Left cardiac atrium (tissue), 4 donors: Measurements from ENCODE around the gene PHF21A. TPM values are rescaled to one million over a fixed set of nuclear protein-coding genes. Genes with fewer than 3 reads are reported as not detected.
"Not testable (repeated sequence)": the region's sequence is repeated elsewhere in the genome, so short reads cannot be mapped to it uniquely, and the experiment has no call there.

Experiments used
- ATAC-seq, 2 donors: fragments of 200-7000 bp; cut with Tn5 transposase; one replicate each; pipeline ENCODE4 v1.9.1; 2020; ENCODE audit warnings: mild to moderate bottlenecking in 2 of 2, moderate library complexity in 2 of 2
- DNase-seq: peaks from one replicate; pipeline ENCODE4 v3.0.0-alpha.2; 2020
- intact Hi-C, 2 donors: fragments of 100-400 bp; cut with DNase I; formaldehyde crosslinking; loops; one replicate each; pipeline versions ENCODE4 v1.14.1 to v1.15.1; 2022 to 2023
- total RNA-seq, 2 donors: library from RNA; stranded (reverse); fragmentation: NEBNext Ultra II Directional; extraction: Animal tissue kit (Norgen Biotek cat#: 25700); gene quantifications; one replicate each; pipeline ENCODE4 v1.2.1, GENCODE V29; 2021
- donor health status: DM: no; HTN: yes; CAD: no.
- donor health status: DM: no; HTN: yes; CAD: no; lungs with severe emphysema.
- donor health status: DM: yes; HTN: yes; CAD: no.
- donor health status: Dilated cardiomyopathy.

Gene PHF21A
- total RNA-seq, 2 donors from 2014 or later = 39.7 to 40.4 TPM

DNA sequence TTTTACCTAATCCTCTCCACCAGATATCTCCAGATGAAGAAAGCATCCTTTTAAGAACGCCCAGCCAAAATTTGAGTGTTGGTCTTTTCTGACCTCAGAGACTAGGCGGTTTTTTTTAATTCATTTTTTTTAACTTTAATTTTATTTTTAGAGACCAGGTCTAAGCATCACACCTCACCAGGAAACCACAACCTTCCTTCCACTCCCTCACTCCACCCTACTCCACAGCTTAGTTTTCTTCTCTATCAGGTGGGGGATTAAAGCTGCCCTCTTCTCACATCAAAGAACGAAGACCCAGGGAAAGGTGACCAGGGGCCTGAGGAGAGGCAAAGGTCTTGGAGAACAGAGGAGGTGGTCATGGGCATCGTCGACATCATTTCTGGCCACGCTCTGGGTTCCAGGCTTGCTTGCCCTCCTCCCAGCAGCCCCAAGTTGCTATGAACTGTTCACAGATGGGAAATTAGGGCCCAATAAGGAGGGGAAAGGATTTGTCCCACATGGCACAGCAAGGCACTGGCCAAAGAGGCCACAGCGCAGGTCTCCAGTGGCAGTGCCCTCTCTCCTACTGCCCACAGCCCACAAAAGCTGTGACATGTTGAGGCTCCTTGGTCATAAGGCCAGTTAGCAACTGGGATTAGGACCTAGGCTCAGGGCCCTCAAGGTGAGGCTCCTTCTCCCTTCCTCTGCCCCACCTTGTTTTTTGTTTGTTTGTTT, 202.1 kb downstream of the PHF21A start:
- intact Hi-C loops = no loop called here
- no peak for ATAC-seq
- DNase-seq = peak; percentile 16

DNA sequence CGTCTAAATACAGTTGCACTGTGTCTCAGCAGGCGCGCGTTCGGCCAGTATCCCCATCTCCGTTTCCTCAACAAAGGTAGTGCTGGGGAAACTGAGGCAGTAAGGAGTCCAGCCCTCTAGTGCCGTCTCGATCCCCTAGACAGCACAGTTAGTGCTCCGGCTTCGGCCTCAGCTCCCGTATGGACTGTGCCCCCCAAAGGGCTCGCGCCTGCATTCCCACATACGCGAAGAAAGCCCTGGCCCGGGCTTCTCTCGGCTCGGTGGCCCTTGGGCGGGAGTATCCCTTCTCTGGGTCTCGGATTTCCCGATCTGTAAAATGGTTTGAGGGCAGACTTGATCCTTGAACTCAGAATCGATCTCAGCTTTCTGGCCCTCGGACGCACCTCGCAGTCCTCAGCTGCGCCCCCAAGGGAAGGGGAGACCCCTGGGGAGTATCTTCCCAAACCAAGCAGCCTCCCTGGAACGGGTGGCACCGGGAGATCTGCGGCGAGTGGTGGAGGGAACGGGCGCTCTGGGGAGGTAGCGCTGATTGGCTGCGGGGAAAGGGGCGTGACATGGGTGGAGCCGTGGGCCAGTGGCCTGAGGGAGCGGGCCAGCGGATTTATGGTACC, 202.8 kb downstream of the PHF21A start:
- DNase-seq = peak; percentile 87
- ATAC-seq = peak; percentile 80 to 89
- intact Hi-C loops = no loop called here

DNA sequence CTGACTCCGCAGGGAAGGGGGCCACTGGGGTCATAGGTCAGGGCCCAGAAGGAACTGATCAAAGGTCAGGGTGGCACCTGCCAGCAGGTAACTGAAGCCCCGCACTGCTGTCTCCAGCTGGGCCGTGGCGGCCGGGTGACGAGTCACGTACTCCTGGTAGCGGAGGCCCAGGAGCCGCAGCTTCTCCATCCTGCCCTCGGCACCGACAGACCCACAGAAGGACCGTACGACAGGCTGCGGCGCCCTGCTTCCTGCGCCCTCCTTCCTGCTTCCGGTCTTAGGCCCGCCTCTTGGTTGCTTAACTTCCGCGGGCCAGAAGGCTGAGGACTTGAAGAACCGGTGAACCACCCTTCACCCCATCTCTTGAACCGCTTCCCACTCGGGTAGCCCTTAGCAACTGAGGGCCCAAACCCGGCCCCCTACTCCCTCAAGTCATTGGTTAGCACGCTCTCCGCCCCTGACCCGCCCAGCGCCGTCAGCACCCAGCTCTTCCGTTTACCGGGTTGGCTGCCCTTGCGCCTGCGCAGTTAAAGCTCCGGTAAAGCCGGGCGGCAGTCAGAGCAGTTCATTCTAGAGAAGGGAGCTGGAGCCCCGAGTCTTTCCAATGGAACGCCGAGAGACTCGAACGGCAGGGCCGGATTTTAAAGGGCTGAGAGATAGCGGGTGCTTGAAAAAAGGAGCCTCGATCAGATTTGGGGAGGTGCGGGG, 203.5 kb downstream of the PHF21A start, which contains the start of gene PEX16:
TSS of gene PEX16 (minus strand) at position 255 of the 708 bp plus-strand sequence. CDS start at position 189, 66 bp downstream.
- ATAC-seq (peak; percentile 91 to 95), DNase-seq (peak; percentile 98)
- intact Hi-C loops = no loop called here

DNA sequence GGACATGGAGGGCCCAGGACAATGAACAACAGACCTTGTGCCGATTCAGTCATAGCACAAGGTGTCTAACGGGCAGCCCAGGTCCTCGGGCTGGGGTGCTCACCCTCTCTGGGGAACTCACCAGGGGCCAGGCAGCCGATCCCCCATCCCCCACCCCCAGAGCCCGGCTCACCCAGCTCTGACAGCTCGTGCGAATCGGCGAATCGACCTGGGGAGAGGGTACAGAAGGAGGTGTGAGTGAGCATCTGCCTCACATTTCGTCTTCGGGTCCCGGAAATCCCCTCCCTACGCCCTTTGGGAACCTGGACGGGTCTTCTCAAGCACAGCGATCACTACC, 204.0 kb downstream of the PHF21A start:
- DNase-seq (peak; percentile 26), ATAC-seq (no peak)
- intact Hi-C loops = no loop called here

DNA sequence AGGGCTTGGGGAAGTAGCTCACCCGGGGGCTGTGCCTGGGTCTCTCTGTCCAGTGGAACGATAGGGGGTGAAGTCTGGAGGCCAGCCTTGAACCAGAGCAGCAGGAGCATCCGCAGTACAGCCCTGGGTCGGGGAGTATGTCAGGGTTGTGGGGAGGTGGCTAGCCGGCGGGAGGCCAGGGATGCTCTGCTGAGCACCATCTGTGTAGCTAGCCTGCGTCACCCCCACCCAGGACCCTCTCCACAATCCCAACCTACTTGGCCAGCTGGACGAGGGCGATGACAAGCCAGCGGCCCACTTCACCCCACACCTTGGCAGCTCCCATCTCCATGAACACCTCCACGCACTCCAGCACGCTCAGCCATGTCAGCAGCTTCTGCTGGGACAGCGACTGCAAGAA, 205.8 kb downstream of the PHF21A start:
- intact Hi-C loops = no loop called here
- DNase-seq (no peak), ATAC-seq (no peak)

DNA sequence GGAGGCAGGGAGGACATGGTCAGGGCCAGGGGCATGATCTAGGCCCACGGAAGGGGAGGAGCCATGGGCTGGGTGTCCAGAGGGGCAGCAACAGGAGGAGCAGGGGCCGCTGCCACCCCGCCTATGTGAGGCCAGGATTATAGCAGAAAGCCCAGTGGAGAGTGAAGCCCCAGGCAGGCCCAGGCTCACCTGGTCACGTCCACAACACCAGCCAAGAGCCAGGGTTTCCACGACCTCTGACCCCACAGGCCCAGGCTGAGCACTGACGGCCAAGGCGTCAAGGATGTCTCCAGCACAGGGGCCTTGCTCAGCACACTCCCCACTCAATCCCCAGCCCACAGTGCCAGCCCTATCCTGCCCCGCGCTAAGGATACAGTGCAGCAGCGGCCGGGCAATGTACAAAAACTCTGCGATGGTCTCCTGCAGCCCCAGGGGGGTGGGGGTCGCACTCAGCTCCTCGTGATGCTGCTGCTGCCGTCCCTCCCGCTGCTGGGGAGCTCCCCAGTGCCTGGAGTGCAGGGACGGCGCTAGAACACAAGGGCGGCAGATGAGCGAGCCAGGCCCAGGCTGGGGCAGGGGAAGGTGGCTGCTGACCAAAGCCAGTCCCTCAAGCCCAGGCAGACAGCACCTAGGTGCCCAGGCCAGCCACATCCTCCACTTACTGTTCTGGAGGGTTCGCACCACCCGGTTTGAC, 207.2 kb downstream of the PHF21A start:
- no peak for ATAC-seq
- intact Hi-C loops = no loop called here
- DNase-seq = no peak

DNA sequence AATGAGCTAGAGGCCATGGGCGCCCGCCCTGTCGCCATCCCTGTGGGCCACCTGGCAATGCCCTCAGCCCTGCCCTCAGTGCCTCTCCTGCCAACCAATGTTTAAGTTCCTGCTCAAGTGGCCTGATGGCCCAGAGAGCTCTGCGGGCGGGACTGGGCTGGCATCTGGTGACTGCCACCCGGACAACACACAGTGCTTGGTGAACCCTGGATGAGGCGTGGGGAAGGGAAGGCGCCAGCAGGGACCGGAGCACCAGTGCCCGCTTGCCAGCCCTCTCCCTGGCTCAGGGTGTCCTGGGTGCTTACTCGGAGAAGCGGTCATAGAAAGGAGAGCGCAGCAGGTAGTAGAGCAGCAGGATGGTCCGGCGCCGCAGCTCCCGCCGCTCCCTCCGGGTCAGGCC, 207.7 kb downstream of the PHF21A start:
- ATAC-seq (peak in 1 of 2 donors; percentile 2), DNase-seq (no peak)
- intact Hi-C loops = no loop called here

DNA sequence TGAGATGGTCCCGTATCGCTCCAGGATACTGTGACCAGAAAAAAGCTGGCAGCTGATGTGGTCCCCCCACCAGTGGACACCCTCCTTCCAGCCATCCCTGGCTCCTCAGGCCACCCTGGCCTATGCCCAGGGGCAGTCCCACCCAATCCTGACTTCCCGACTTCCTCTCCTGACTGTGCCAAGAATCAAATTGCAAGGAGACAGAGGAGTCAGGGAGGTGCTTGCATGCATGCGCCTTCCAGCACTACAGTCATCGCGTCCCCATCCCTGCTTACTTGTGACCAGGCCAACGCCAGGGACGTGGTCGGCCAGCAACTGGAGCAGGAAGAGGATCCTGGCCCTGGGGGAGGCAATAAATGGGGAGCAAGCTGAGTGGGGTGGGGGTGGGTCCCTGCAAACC, 210.6 kb downstream of the PHF21A start:
- DNase-seq = no peak
- intact Hi-C loops = no loop called here
- ATAC-seq = no peak

DNA sequence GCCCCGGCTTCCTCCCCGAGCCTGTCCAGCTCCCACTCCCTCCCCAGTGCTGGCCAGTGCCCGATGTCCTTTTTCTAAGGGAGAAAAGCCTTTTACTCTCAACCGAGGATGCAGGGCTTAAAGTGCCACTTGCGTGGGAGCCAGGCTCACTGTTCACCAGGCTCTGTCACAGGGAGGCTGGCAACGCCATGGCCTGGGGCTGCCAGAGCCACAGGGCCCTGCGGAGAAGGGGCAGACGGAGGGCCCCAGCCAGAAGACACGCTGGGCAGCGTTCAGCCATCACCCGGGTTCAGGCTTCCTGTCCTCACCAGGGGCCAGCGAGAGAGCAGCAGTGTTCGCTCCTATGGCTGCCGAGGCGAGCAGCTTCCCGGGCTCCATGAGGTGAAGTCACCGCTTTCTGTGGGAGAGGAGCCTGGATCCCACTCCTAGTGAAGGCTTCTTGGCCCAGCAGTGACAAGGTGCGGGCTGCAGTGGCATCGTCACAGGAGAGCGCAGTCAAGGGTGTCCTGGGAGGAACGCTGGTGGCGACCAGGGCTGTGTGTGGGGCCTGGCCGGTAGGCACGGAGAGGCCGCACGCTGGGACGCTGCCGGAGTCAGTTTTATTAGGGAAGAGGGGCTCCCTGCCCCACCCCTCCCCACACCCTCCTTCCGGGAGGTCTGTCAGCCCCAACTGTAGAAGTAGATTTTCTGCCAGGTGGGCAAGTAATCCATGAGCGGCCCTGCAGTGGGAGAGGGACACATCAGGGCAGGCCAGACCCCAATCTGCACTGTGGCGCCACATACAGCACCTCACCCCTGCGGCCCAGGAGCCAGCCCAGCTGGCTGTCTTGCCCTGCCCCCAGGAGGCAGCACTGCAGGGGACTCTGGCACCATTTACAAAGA, 211.4 kb downstream of the PHF21A start:
- no peak for ATAC-seq
- intact Hi-C loops = no loop called here
- no peak for DNase-seq

DNA sequence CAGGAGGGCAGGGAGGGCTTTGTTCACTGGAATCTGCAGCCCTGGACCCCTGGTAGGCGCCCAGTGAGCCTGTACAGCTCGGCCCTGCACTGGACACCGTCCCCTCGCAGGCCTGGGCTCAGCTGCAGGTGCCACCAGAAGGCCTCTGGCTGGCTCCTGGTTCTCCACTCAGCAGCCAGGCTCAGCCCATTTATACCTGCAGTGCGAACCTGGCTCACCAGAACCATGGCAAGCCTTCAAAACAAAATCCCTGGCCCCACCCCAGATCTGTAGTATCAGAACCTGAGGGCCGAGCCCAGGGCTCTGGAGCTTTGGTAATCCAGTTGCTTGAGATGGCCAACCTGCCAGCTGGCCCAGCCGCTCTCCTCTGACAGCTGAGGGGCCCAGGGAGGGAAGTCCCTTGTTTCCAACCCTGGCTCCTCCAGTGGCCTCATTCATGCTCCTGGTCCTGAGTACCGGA, 213.3 kb downstream of the PHF21A start:
- intact Hi-C loops = no loop called here
- DNase-seq (no peak), ATAC-seq (peak; percentile 3 to 19)

DNA sequence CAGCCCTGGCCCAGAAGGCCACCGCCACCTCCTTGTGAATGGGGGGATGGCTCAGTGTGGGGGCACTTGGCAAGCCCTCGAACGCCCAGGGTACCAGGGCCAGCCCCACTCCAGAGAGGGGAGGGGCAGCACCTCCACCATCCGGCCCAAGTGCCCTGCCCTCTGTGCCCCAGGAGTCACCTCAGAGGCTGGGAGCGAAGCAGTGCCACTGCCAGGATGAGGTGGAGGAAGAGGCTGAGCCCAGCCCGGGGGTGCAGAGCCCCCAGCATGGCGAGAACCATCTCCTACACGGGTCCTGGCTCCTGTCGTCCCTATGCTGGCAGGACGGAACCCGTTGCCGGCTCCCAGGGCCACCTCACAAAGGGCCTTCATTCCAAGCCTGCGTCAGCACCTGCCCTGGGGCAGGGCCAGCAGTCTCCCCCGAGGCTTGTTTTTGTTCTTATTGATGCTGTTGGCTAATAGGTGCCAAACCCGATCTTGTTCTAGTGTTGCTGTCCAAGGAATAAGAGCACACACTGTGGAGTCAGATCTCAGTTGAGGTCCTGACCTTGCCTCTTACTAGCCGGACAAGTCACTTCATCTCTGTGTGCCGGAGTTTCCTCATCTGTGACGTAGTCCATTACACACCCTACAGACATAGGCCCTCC, 214.2 kb downstream of the PHF21A start, which contains the start of gene FREY1:
TSS of gene FREY1 (minus strand) at position 307 of the 647 bp plus-strand sequence. CDS start at position 281, 26 bp downstream.
- intact Hi-C loops = no loop called here
- ATAC-seq (no peak), DNase-seq (no peak)

DNA sequence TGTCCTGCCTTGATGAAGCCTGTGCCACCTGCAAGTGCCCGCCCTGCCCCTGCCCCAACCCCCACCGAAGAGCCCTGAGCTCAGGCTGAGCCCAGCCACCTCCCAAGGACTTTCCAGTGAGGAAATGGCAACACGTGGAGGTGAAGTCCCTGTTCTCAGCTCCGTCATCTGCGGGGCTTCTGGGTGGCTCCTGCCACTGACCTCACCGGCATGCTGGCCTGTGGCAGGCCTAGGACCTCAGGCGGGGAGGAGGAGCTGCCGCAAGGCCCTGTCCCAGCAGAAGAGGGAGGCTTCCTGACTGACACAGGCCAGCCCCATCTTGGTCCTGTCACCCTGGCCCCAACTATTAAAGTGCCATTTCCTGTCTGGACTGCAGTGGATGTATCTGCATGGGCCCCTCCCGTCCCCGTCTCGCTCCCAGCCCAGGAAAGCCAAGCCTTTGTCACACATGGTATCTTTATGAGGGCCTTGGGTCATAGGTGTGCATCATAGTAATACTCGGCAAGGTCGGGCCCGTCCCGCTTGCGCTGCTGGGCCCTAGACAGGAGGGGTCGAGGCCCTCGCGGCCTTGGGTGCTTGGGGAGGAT, 215.1 kb downstream of the PHF21A start:
- DNase-seq (no peak), ATAC-seq (no peak)
- intact Hi-C loops = no loop called here

DNA sequence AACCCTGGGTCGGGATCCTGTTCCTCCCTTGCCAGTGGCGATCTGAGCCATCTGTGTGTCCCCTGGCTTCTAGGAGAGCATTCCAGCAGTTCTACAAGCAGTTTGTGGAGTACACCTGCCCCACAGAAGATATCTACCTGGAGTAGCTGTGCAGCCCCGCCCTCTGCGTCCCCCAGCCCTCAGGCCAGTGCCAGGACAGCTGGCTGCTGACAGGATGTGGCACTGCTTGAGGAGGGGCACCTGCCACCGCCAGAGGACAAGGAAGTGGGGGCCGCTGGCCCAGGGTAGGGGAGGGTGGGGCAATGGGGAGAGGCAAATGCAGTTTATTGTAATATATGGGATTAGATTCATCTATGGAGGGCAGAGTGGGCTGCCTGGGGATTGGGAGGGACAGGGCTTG, 215.7 kb downstream of the PHF21A start:
- DNase-seq, ATAC-seq, intact Hi-C loops: not testable (repeated sequence)

DNA sequence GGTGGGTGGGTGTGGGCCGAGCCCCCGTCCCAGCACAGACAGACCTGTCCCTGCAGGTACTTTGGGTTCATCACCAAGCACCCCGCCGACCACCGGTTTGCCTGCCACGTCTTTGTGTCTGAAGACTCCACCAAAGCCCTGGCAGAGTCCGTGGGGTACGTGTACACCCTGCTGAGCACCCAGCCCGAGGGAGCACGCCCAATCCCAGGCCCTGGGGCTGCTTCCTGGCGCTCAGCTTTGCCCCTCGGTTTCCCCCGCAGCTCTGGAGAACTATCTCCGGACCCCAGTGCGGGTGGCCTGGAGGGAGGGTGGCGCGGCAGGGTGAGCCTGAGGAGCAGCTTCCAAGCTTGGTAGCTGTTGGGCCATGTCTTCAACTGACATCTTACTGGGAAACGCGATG, 216.2 kb downstream of the PHF21A start:
- ATAC-seq (no peak), DNase-seq (no peak)
- intact Hi-C loops = no loop called here

DNA sequence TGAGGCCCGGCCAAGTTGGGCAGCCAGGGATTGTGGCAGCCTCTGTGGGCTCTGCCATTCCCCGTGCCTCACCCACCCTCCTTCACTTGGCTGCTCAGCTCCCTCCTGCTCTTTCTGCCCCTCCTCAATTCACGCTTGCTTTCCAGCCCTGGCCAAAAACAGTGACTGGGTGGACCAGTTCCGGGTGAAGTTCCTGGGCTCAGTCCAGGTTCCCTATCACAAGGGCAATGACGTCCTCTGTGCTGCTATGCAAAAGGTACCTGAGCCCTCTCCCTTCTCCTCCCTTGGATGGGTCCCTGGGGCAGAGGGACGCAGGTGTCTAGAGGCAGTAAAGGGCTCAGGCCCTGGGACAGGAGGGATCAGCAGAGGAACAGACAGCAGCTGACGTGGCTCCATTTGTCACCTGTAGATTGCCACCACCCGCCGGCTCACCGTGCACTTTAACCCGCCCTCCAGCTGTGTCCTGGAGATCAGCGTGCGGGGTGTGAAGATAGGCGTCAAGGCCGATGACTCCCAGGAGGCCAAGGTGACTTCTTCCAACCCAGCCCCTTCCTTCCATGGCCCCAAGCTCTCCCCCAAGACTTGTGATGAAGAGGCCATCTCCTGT, 216.8 kb downstream of the PHF21A start:
- intact Hi-C loops = no loop called here
- ATAC-seq (no peak), DNase-seq (no peak)

DNA sequence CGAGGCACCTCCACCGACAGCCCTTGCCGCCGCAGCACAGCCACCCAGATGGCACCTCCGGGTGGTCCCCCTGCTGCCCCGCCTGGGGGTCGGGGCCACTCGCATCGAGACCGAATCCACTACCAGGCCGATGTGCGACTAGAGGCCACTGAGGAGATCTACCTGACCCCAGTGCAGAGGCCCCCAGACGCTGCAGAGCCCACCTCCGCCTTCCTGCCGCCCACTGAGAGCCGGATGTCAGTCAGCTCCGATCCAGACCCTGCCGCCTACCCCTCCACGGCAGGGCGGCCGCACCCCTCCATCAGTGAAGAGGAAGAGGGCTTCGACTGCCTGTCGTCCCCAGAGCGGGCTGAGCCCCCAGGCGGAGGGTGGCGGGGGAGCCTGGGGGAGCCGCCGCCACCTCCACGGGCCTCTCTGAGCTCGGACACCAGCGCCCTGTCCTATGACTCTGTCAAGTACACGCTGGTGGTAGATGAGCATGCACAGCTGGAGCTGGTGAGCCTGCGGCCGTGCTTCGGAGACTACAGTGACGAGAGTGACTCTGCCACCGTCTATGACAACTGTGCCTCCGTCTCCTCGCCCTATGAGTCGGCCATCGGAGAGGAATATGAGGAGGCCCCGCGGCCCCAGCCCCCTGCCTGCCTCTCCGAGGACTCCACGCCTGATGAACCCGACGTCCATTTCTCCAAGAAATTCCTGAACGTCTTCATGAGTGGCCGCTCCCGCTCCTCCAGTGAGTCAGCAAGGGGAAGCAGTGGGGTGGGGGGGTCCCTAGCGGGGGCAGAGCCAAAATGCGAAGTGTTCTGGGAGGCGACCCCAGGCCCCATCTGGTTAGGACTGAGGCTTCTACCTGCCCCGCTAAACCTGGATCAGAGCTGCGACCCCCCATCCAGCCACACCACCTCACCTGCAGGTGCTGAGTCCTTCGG, 218.5 kb downstream of the PHF21A start:
- intact Hi-C loops = no loop called here
- DNase-seq (no peak), ATAC-seq (no peak)
